Omental fat pad (tissue), 4 donors: ENCODE data around the gene PRPF40B. TPM values are rescaled to one million over a fixed set of nuclear protein-coding genes. Genes with fewer than 3 reads are reported as not detected.

Experiments used
- ATAC-seq: fragments of 150-250 bp; one replicate; pipeline ENCODE4 v1.9.1; 2016; ENCODE audit warnings: mild to moderate bottlenecking, moderate library complexity; ENCODE audit not compliant: low FRiP score
- DNase-seq: peaks from one replicate; pipeline ENCODE4 v3.0.0-alpha.2; 2019; ENCODE audit warnings: low spot score
- CTCF ChIP-seq, 3 donors: fragments of 450-650 bp; IDR thresholded peaks; one replicate each; pipeline ENCODE4 v1.5.1; 2016 to 2017; ENCODE audit warnings: antibody characterized with exemption in 3 of 3, mild to moderate bottlenecking in 3 of 3, moderate library complexity in 2 of 3
- total RNA-seq, 4 donors: library from RNA; depleted of rRNA; stranded (reverse); fragments of >200 nt; gene quantifications; one replicate each; pipeline ENCODE4 v1.1.0, GENCODE V29; 2016

PRPF40B gene
- total RNA-seq, 4 donors from 2014 or later, result 7.0 to 19.4 (median 9.4) TPM

- DNase-seq, result no peak
- no peak for TF ChIP-seq CTCF (IDR thresholded peaks at IDR 0.05)
- no peak for ATAC-seq
Measured at GRCh38 chr12:49649445-49649844, 26.1 kb downstream of the PRPF40B start.

GRCh38 chr12:49649892-49650291 is 26.5 kb downstream of the PRPF40B start:
- no peak for TF ChIP-seq CTCF (IDR thresholded peaks at IDR 0.05)
- ATAC-seq (no peak), DNase-seq (no peak)

- ATAC-seq (no peak), DNase-seq (no peak)
- no peak for TF ChIP-seq CTCF (IDR thresholded peaks at IDR 0.05)
Measured at GRCh38 chr12:49651855-49652254, 28.5 kb downstream of the PRPF40B start.

DNA sequence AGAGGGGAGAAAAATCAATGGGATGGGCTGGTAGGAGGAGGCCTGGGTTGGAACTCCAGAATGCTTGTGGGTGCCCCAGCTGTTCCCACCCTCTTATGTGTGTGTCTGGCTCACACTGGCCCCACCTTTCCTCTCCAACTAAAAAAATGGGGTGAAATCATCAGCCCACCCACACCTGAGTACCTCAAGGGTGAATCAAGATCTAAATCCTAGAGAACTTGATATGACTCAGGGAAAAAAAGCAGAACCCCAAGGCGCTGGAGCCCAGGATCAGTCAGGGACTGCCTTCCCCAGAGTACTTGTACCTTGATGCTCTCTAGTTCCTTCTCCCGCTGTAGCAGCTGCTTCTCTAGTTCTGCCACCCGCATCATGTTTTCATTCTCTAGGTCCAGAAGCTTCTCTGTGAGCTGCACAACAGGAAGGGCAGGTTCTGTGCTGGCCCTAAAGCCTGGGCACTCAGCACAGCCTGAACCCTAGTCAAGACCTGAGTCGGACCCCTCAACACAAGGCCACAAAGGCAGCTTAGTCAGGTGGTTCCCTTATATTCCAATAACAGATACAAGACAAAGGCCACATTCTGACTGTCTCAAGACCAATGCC is 29.7 kb downstream of the PRPF40B start:
- TF ChIP-seq CTCF (IDR thresholded peaks at IDR 0.05), result no peak
- DNase-seq (no peak), ATAC-seq (no peak)

GRCh38 chr12:49654715-49655114 is 31.4 kb downstream of the PRPF40B start:
- TF ChIP-seq CTCF (IDR thresholded peaks at IDR 0.05), result no peak
- no peak for DNase-seq
- ATAC-seq, result no peak

DNA sequence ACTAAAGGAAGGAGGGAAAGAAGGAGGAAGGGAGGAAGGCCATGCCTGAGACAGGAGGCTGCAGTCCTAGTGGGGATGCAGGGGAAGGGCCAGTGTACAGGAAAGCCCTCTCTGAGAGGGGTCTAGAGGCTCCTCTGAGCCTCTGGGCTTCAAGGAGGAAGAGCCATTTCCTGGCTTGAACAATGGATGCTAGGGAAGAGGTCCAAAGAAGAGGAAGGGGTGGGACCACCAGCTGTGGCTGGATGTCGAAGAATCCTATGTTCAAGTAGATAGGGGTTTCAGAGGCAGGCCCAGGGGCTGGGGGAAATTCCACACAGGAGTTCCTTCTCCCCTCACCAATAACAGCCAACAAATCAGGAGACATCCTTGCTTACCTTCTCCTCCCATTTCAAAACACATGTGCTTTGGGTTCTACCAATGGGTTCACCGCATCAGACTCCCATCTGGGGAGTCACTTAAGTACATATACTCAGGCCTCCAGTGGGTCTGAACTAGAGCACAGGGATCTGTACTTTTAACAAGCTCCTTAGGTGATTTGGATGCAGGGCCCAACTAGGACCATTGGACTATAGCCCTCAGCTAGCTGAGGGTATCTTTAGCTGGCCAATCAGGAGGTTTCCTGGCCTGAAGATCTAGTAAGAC is 32.4 kb downstream of the PRPF40B start:
- ATAC-seq (no peak), DNase-seq (no peak)
- no peak for TF ChIP-seq CTCF (IDR thresholded peaks at IDR 0.05)

DNA sequence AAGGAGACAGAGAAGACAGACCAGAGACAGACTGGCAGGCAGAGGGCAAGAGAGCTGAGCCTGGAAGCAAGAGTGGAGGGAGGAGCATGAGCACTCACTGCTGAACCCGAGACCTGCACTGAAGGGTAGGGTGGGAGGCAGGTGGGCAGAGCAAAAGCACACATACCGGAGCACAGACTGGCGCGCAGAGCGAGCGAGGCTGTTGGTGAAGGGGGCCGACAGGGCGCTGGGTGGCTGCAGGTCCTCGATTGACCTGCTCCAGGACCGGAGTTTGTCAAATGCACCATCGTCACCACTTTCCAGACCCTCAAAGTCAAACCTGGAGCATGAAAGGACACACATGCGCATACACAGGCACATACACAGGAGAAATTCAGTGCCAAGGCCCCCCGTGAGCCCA is 34.9 kb downstream of the PRPF40B start:
- DNase-seq (no peak), ATAC-seq (no peak)
- TF ChIP-seq CTCF (IDR thresholded peaks at IDR 0.05), result no peak
